Subcutaneous abdominal adipose tissue (tissue), 5 donors: Measurements from ENCODE around the gene MIGA2.

ENCODE experiments used
- H3K27ac ChIP-seq: one replicate; pipeline ENCODE4 v1.7.0; 2013; ENCODE audit warnings: low read depth, mild to moderate bottlenecking, inconsistent platforms, low read length, moderate library complexity
- H3K27me3 ChIP-seq, 5 donors: one replicate each; pipeline ENCODE4 v1.7.0; 2013; ENCODE audit warnings: low read length in 5 of 5, inconsistent platforms in 1 of 5; ENCODE audit not compliant: control insufficient read depth in 5 of 5, insufficient read depth in 4 of 5
- H3K36me3 ChIP-seq, 5 donors: one replicate each; pipeline ENCODE4 v1.7.0; 2013; ENCODE audit warnings: low read length in 5 of 5; ENCODE audit not compliant: control insufficient read depth in 5 of 5, insufficient read depth in 5 of 5
- H3K4me1 ChIP-seq, 5 donors: one replicate each; pipeline ENCODE4 v1.7.0; 2013; ENCODE audit warnings: low read length in 5 of 5, mild to moderate bottlenecking in 3 of 5, moderate library complexity in 1 of 5; ENCODE audit not compliant: control insufficient read depth in 5 of 5, insufficient read depth in 5 of 5
- H3K4me3 ChIP-seq, 5 donors: one replicate each; pipeline ENCODE4 v1.7.0; 2013; ENCODE audit warnings: low read length in 5 of 5, low read depth in 1 of 5
- H3K9ac ChIP-seq, 5 donors: one replicate each; pipeline ENCODE4 v1.7.0; 2013; ENCODE audit warnings: low read length in 5 of 5, mild to moderate bottlenecking in 4 of 5, moderate library complexity in 3 of 5
- H3K9me3 ChIP-seq, 5 donors: one replicate each; pipeline ENCODE4 v1.7.0; 2013; ENCODE audit warnings: low read length in 5 of 5; ENCODE audit not compliant: control insufficient read depth in 5 of 5
- donor health status: healthy.
- donor health status: healthy.
- donor health status: healthy.
- donor health status: healthy.
- donor health status: healthy.

MIGA2 gene

GRCh38 chr9:129054163-129054851 lies 17.9 kb downstream of the MIGA2 start:
- Histone ChIP-seq H3K36me3 (peaks cover 0 to 46% (median 26%) of the 10 kb centered on the region in 5 donors), H3K27ac (no peak overlapping the region), H3K9me3 (no peaks in the 10 kb centered on the region), H3K4me3 (no peak overlapping the region), H3K27me3 (no peaks in the 10 kb centered on the region), H3K9ac (no peak overlapping the region), H3K4me1 (peaks cover 0 to 12% (median 7%) of the 10 kb centered on the region in 5 donors)

- Histone ChIP-seq H3K9ac (no peak overlapping the region), H3K9me3 (no peaks in the 10 kb centered on the region), H3K4me1 (peaks cover 0 to 7% (median 0%) of the 10 kb centered on the region in 5 donors), H3K27ac (no peak overlapping the region), H3K4me3 (no peak overlapping the region), H3K36me3 (peaks cover 0 to 68% (median 46%) of the 10 kb centered on the region in 5 donors), H3K27me3 (no peaks in the 10 kb centered on the region)
Observed at GRCh38 chr9:129058965-129059795, 22.8 kb downstream of the MIGA2 start.

- no peaks in the 10 kb centered on the region for H3K27me3 ChIP-seq
- peaks cover 0 to 7% (median 0%) of the 10 kb centered on the region in 5 donors for H3K4me1 ChIP-seq
- peaks cover 0 to 69% (median 47%) of the 10 kb centered on the region in 5 donors for H3K36me3 ChIP-seq
- no peak overlapping the region for H3K27ac ChIP-seq
- H3K9ac ChIP-seq, result no peak overlapping the region
- H3K9me3 ChIP-seq, result no peaks in the 10 kb centered on the region
- no peak overlapping the region for H3K4me3 ChIP-seq
Observed at GRCh38 chr9:129059796-129060785, 23.7 kb downstream of the MIGA2 start.

GRCh38 chr9:129060991-129061390 lies 24.6 kb downstream of the MIGA2 start:
- H3K9me3 ChIP-seq, result no peaks in the 10 kb centered on the region
- H3K27ac ChIP-seq, result no peak overlapping the region
- H3K4me1 ChIP-seq, result peaks cover 0 to 7% (median 0%) of the 10 kb centered on the region in 5 donors
- peaks cover 0 to 78% (median 52%) of the 10 kb centered on the region in 5 donors for H3K36me3 ChIP-seq
- H3K9ac ChIP-seq, result no peak overlapping the region
- H3K4me3 ChIP-seq, result no peak overlapping the region
- H3K27me3 ChIP-seq, result no peaks in the 10 kb centered on the region

GRCh38 chr9:129063061-129063460 lies 26.6 kb downstream of the MIGA2 start:
- no peak overlapping the region for H3K27ac ChIP-seq
- peak overlapping the region in 1 of 5 donors; percentile 35 for H3K9ac ChIP-seq
- H3K36me3 ChIP-seq, result peaks cover 0 to 79% (median 65%) of the 10 kb centered on the region in 5 donors
- no peaks in the 10 kb centered on the region for H3K27me3 ChIP-seq
- peaks cover 0 to 7% (median 0%) of the 10 kb centered on the region in 5 donors for H3K4me1 ChIP-seq
- H3K9me3 ChIP-seq, result no peaks in the 10 kb centered on the region
- H3K4me3 ChIP-seq, result no peak overlapping the region

GRCh38 chr9:129064499-129064908 lies 28.1 kb downstream of the MIGA2 start:
- Histone ChIP-seq H3K4me3 (no peak overlapping the region), H3K36me3 (peaks cover 0 to 83% (median 69%) of the 10 kb centered on the region in 5 donors), H3K9ac (no peak overlapping the region), H3K9me3 (no peaks in the 10 kb centered on the region), H3K27me3 (no peaks in the 10 kb centered on the region), H3K27ac (no peak overlapping the region), H3K4me1 (peaks cover 0 to 16% (median 5%) of the 10 kb centered on the region in 5 donors)

- no peaks in the 10 kb centered on the region for H3K27me3 ChIP-seq
- H3K36me3 ChIP-seq, result peaks cover 0 to 74% (median 60%) of the 10 kb centered on the region in 5 donors
- H3K4me3 ChIP-seq, result no peak overlapping the region
- H3K27ac ChIP-seq, result no peak overlapping the region
- H3K4me1 ChIP-seq, result peaks cover 0 to 19% (median 11%) of the 10 kb centered on the region in 5 donors
- H3K9me3 ChIP-seq, result no peaks in the 10 kb centered on the region
- no peak overlapping the region for H3K9ac ChIP-seq
Observed at GRCh38 chr9:129068110-129068509, 31.7 kb downstream of the MIGA2 start.

GRCh38 chr9:129068990-129069861 lies 32.8 kb downstream of the MIGA2 start:
- Histone ChIP-seq H3K4me1 (peaks cover 0 to 19% (median 11%) of the 10 kb centered on the region in 5 donors), H3K9ac (peak overlapping the region in 1 of 5 donors; percentile 52), H3K4me3 (peak overlapping the region in 1 of 5 donors; percentile 37), H3K27ac (no peak overlapping the region), H3K9me3 (no peaks in the 10 kb centered on the region), H3K27me3 (no peaks in the 10 kb centered on the region), H3K36me3 (peaks cover 0 to 65% (median 52%) of the 10 kb centered on the region in 5 donors)
